ENCODE results near the gene LHX2.

GRCh38 chr9:124077915-124078572, 66.5 kb downstream of the LHX2 start:
- TF ChIP-seq EZH2phosphoT487 (IDR thresholded peaks at IDR 0.05; ENCODE audit: low read depth) (no peak), CTCF (IDR thresholded peaks at IDR 0.05; ENCODE audit: low read depth, low read length) (no peak)

All from OCI-LY3 (cell line).